PC-9 (cell line): ENCODE measurements around the gene ATG5. TPM values are rescaled to one million over a fixed set of nuclear protein-coding genes. Genes with fewer than 3 reads are reported as not detected.

Source experiments
- BruUV-seq: library from RNA; stranded (reverse); fragments of 400-500 nt; replicated peaks from 2 replicates; lab custom pipeline; 2021; lab: Mats Ljungman, UMichigan
- CTCF ChIA-PET: fragments of 300-600 bp; sonication (Branson Sonifier 250); formaldehyde crosslinking; loops from one replicate; lab custom pipeline; 2022; ENCODE audit warnings: antibody characterized with exemption; lab: Charles Lee
- POLR2A ChIA-PET: fragments of 300-600 bp; sonication (Branson Sonifier 250); formaldehyde crosslinking; loops from one replicate; lab custom pipeline; 2022; ENCODE audit warnings: antibody characterized with exemption; ENCODE audit not compliant: unreplicated experiment; lab: Charles Lee
- DNase-seq, 2 experiments: peaks; one replicate each; pipeline versions ENCODE4 v3.0.0 to v3.0.0-alpha.2; 2015 to 2022; ENCODE audit warnings: mixed read lengths in 1 of 2
- H2AFZ ChIP-seq: fragments of 200-600 bp; sonication (generic); 2 replicates; pipeline ENCODE4 v1.8.1; 2017; ENCODE audit warnings: antibody characterized with exemption
- H3F3A ChIP-seq: fragments of 200-600 bp; sonication (generic); 2 replicates; pipeline ENCODE4 v1.8.1; 2017; ENCODE audit warnings: antibody characterized with exemption, mild to moderate bottlenecking, low read depth; ENCODE audit not compliant: insufficient read depth
- H3K27ac ChIP-seq: fragments of 200-600 bp; sonication (generic); 2 replicates; pipeline ENCODE4 v1.6.1; 2016; ENCODE audit warnings: mixed run types
- H3K27me3 ChIP-seq: fragments of 200-600 bp; sonication (generic); 2 replicates; pipeline ENCODE4 v1.6.1; 2016; ENCODE audit warnings: low read depth, mixed run types; ENCODE audit not compliant: insufficient read depth
- H3K36me3 ChIP-seq: fragments of 200-600 bp; sonication (generic); 2 replicates; pipeline ENCODE4 v1.6.1; 2016; ENCODE audit warnings: low read depth, mixed run types
- H3K4me1 ChIP-seq: fragments of 200-600 bp; sonication (generic); replicated peaks from 2 replicates; pipeline ENCODE4 v1.6.1; 2016; ENCODE audit warnings: mixed run types; ENCODE audit not compliant: insufficient read depth
- H3K4me2 ChIP-seq: fragments of 200-600 bp; sonication (generic); 2 replicates; pipeline ENCODE4 v1.6.1; 2017; ENCODE audit warnings: mixed run types
- H3K4me3 ChIP-seq: fragments of 200-600 bp; sonication (generic); 2 replicates; pipeline ENCODE4 v1.6.1; 2016; ENCODE audit warnings: mixed run types
- H3K79me2 ChIP-seq: fragments of 200-600 bp; sonication (generic); 2 replicates; pipeline ENCODE4 v1.6.1; 2017; ENCODE audit warnings: low read depth, mixed run types
- H3K9me2 ChIP-seq: fragments of 200-600 bp; sonication (generic); 2 replicates; pipeline ENCODE4 v1.8.1; 2017; ENCODE audit warnings: mild to moderate bottlenecking; ENCODE audit not compliant: insufficient read depth
- H3K9me3 ChIP-seq: fragments of 200-600 bp; sonication (generic); 2 replicates; pipeline ENCODE4 v1.8.1; 2016; ENCODE audit warnings: low read depth; ENCODE audit not compliant: insufficient read depth
- H4K20me1 ChIP-seq: fragments of 200-600 bp; sonication (generic); 2 replicates; pipeline ENCODE4 v1.8.1; 2017; ENCODE audit not compliant: insufficient read depth
- CTCF ChIP-seq: fragments of 200-600 bp; sonication (generic); conservative IDR thresholded peaks from 2 replicates; pipeline ENCODE4 v1.6.1; 2017; ENCODE audit warnings: mixed run types, antibody characterized with exemption, mild to moderate bottlenecking, moderate library complexity
- EZH2 ChIP-seq: fragments of 200-600 bp; sonication (generic); IDR thresholded peaks from 2 replicates; pipeline ENCODE4 v1.8.0; 2017; ENCODE audit warnings: antibody characterized with exemption, low read depth
- intact Hi-C: fragments of 100-400 bp; cut with micrococcal nuclease; formaldehyde crosslinking; loops from one replicate; pipeline ENCODE4 v1.10.0; 2022; ENCODE audit not compliant: unreplicated experiment
- total RNA-seq: library from RNA; stranded (reverse); gene quantifications from 2 replicates; pipeline ENCODE4 v1.2.3, GENCODE V29; 2021

Gene ATG5
- total RNA-seq, 1 experiment from 2014 or later = 39.8 TPM

GRCh38 chr6:106372838-106373501, 47.4 kb upstream of the ATG5 start:
- Histone ChIP-seq H3K36me3 (0 out of 2 replicates have a peak, but pooled peaks cover 5% of the 10 kb centered on the region), H3K4me1 (peaks cover 55% of the 10 kb centered on the region), H3K27ac (peak overlapping the region; percentile 89), H3K9me3 (no peaks in the 10 kb centered on the region), H2AFZ (no peak overlapping the region), H3K9me2 (no peaks in the 10 kb centered on the region), H3K27me3 (no peaks in the 10 kb centered on the region), H3F3A (peaks cover 42% of the 10 kb centered on the region), H3K79me2 (peaks cover 35% of the 10 kb centered on the region), H4K20me1 (no peaks in the 10 kb centered on the region), H3K4me3 (peak overlapping the region; percentile 17; the same call in 1 of the 2 replicates), H3K4me2 (peak overlapping the region; percentile 67)
- DNase-seq = peak; percentile 14 to 96
- CTCF ChIA-PET = no interaction called here
- BruUV-seq = no TSS peak
- intact Hi-C loops = no loop called here
- POLR2A ChIA-PET = interaction anchor here (0.5 to 0.6 kb wide), 3 partner anchors 38 to 1587 kb away, joined by 3 to 9 read pairs (median 6); no protein-coding TSS in a partner anchor
- TF ChIP-seq EZH2 = no peak
- TF ChIP-seq CTCF = no peak

- H3K27ac ChIP-seq = peak overlapping the region; percentile 89
- H3K4me3 ChIP-seq = 0 out of 2 replicates have a peak overlapping the region, but pooled peaks have one; percentile 10
Measured at GRCh38 chr6:106370639-106371038, 45.1 kb upstream of the ATG5 start.

GRCh38 chr6:106369739-106370138, 44.2 kb upstream of the ATG5 start:
- H3K27me3 ChIP-seq = no peaks in the 10 kb centered on the region
- ChIA-PET CTCF (interaction anchor here (0.6 kb wide), 1 partner anchor 710 kb away, joined by 4 read pairs; no protein-coding TSS in a partner anchor), POLR2A (interaction anchor here (0.6 kb wide), 1 partner anchor 1478 kb away, joined by 3 read pairs; no protein-coding TSS in a partner anchor)
- no peak for TF ChIP-seq CTCF
- TF ChIP-seq EZH2 = no peak
- BruUV-seq = no TSS peak
- H3F3A ChIP-seq = peaks cover 42% of the 10 kb centered on the region
- no peaks in the 10 kb centered on the region for H3K9me2 ChIP-seq
- 0 out of 2 replicates have a peak overlapping the region, but pooled peaks have one; percentile 4 for H3K4me2 ChIP-seq
- no peaks in the 10 kb centered on the region for H3K9me3 ChIP-seq
- peaks cover 42% of the 10 kb centered on the region for H3K79me2 ChIP-seq
- H3K27ac ChIP-seq = peak overlapping the region; percentile 89
- H4K20me1 ChIP-seq = no peaks in the 10 kb centered on the region
- intact Hi-C loops = no loop called here
- DNase-seq = no peak
- H3K4me3 ChIP-seq = no peak overlapping the region
- H3K36me3 ChIP-seq = 0 out of 2 replicates have a peak, but pooled peaks cover 5% of the 10 kb centered on the region
- no peak overlapping the region for H2AFZ ChIP-seq
- H3K4me1 ChIP-seq = peaks cover 55% of the 10 kb centered on the region

More at GRCh38 chr6:106370639-106371038, 45.1 kb upstream of the ATG5 start:
- intact Hi-C loops = no loop called here
- CTCF ChIA-PET = interaction anchor here (0.5 kb wide), 1 partner anchor 779 kb away, joined by 3 read pairs; no protein-coding TSS in a partner anchor
- no peaks in the 10 kb centered on the region for H4K20me1 ChIP-seq
- H3K79me2 ChIP-seq = peaks cover 42% of the 10 kb centered on the region
- H3K4me1 ChIP-seq = peaks cover 55% of the 10 kb centered on the region
- H3K4me2 ChIP-seq = peak overlapping the region; percentile 56
- POLR2A ChIA-PET = interaction anchor here (0.6 to 0.7 kb wide), 2 partner anchors 183 to 240 kb away, joined by 3 to 4 read pairs; no protein-coding TSS in a partner anchor
- TF ChIP-seq CTCF (no peak), EZH2 (no peak)
- 0 out of 2 replicates have a peak, but pooled peaks cover 5% of the 10 kb centered on the region for H3K36me3 ChIP-seq
- H2AFZ ChIP-seq = peak overlapping the region; percentile 66
- H3K27me3 ChIP-seq = no peaks in the 10 kb centered on the region
- peak; percentile 17 to 72 for DNase-seq
- BruUV-seq = no TSS peak
- H3F3A ChIP-seq = peaks cover 42% of the 10 kb centered on the region
- no peaks in the 10 kb centered on the region for H3K9me2 ChIP-seq
- no peaks in the 10 kb centered on the region for H3K9me3 ChIP-seq
